Measurements from ENCODE around the gene DNM3.

DNA sequence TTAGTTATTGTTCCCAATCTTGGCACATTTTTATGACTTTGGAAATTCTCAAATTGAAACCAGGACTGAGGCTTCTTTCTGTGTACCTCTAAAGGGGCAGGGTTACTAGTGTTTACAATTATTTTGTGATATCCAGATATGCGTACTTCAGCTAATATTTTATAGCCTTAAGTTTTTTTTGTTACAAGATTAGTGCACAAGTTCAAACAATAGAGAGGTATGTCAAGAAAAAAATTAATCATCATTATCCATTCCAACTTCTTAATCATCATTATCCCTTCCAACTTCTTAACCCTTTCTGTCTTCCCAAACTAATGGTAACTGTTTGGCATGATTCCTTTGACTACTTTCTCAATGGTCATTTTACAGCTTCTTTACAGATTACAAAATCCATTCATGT lies 306.2 kb downstream of the DNM3 start:
- TF ChIP-seq, protein P1, sequence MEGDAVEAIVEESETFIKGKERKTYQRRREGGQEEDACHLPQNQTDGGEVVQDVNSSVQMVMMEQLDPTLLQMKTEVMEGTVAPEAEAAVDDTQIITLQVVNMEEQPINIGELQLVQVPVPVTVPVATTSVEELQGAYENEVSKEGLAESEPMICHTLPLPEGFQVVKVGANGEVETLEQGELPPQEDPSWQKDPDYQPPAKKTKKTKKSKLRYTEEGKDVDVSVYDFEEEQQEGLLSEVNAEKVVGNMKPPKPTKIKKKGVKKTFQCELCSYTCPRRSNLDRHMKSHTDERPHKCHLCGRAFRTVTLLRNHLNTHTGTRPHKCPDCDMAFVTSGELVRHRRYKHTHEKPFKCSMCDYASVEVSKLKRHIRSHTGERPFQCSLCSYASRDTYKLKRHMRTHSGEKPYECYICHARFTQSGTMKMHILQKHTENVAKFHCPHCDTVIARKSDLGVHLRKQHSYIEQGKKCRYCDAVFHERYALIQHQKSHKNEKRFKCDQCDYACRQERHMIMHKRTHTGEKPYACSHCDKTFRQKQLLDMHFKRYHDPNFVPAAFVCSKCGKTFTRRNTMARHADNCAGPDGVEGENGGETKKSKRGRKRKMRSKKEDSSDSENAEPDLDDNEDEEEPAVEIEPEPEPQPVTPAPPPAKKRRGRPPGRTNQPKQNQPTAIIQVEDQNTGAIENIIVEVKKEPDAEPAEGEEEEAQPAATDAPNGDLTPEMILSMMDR (conservative IDR thresholded peaks at IDR 0.05; ENCODE audit: low read depth, low read length) = no peak
- no peak for TF ChIP-seq EZH2 (IDR thresholded peaks at IDR 0.05; ENCODE audit: borderline replicate concordance, low read depth, low read length, poor library complexity, severe bottlenecking)

Data from A673 (cell line).